SH-SY5Y (cell line): ENCODE results near the gene RECK.

Experiments used
- GATA2 ChIP-seq: IDR thresholded peaks from 2 replicates; pipeline ENCODE4 v1.6.1; 2011; ENCODE audit warnings: mild to moderate bottlenecking, low read depth, low read length
- GATA3 ChIP-seq: IDR thresholded peaks from 2 replicates; pipeline ENCODE4 v1.6.1; 2011; ENCODE audit warnings: low read depth, mild to moderate bottlenecking, low read length, moderate library complexity

RECK gene

DNA sequence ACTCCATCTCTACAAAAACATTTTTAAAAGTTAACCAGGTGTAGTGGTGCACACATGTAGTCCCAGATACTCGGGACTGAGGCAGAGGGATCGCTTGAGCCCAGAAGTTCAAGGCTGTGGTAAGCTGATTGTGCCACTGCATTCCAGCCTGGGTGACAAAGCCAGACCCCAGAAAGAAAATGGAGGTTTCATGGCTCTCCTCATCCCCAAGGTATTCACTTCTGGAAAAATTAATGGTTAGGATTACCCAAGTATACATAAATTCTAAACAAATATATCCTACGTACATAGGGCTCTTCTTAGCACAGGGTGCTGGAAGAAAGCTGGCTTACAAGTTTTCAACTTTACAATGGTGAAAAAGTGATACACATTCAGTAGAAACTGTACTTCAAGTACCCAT, 18.6 kb upstream of the RECK start:
- TF ChIP-seq GATA3 (no peak), GATA2 (no peak)

DNA sequence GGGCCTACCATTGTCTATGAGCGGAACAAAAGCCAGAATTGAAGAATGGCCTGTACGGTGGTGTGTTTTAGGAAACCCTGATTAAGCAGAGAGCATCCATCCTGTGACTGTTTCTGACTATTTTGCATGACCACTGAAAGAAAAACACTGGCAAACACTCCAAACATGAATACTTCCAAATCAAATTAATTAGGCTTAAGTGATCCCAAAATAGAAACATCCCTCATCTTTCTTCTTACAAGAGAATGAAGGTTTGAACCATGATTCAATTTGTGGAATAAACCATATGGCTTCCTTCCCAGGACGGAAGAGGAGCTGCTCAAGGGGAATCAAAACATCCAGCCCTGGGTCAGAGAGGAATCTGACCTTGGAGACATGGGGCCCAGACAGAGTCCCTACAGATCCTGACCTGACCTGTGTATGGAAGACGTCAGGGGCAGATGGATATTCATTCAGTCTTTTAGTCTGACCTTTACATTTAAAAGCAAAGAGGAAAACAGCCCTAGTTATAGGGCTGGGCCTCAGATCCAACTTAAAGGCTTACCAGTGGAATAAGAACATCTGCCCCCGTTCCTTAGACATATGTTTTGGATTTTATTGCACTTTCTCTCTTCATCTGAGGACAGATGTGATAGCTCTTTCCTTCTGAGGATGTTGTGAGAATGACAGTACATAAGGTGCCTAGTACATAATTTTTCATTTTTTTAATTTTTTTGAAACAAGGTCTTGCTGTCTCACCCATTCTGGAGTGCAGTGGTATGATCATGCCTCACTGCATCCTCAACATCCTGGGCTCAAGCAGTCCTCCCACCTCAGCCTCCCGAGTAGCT, 17.6 kb upstream of the RECK start:
- TF ChIP-seq GATA2: no peak
- TF ChIP-seq GATA3: no peak

DNA sequence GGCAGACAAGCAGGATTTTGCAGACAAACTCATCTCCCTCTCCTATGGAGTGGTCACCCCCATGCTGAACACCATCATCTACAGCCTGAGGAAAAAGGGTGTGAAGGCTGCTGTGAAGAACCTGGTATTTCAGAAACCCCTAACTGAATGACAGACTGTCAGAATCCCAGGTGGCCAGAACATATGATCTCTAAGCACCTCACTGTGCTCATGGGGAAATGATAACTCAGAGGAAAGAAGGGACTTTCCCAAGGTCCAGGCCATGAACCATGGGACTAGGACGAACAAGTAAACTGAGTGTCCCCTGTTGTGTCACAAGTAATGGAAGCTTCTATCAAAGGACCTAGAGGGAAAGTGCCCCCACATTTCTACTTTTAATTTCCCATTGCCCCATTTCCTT, 14.7 kb upstream of the RECK start:
- TF ChIP-seq GATA3: no peak
- no peak for TF ChIP-seq GATA2

DNA sequence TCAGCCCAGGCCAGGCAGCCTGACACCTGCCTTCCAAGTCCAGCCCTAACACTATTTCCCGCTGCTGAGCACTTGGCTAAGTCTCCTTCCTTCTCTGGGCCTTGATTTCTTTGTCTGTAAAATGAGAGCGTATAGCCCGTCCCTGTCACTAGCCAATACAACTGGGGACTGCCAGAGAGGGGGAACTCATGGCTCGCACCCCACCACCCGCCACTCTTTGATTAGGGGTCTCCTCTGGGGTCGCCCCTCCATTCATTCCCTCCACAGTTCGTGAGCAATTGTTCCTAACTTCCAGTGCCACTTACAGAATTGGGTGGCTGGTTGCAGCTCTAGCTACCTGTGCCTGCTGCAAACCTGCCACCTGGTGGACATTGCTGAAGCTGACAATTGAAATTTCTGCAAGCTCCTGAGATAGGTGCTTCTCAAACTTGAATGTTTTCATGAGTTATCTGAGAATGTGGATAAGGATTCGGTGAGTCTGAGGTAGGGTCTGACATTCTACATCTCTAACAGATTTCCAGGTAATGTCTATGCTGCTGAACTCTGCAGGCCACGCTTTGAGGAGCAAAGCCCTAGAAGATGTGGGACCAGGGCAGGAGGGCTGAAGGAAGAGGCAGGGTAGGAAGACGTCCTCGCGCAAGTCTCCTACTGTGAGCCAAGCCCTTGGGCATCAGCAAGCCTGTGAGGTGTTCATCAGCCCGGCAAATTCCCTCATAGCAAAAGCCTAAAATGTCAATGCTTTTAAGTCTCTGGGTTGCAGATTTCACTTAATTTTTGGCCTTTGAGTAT, 13.3 kb upstream of the RECK start:
- TF ChIP-seq GATA3 (no peak), GATA2 (no peak)

DNA sequence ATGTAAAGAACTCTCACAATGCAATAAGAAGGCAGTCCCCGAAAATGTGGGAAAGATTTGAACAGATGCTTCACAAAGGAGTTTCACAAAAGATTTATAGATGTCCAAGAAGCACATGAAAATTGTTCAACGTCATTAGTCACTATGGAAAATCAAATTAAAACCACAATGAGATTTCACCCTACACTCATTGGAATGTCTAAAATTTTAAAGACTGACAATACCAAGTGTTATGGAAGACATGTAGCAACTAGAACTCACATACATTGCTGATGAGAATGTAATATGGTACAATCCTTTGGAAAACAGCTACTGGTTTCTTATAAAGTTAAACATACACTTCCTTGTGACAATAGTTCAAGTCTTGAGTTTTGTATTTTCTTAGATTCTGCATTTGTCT, 11.0 kb upstream of the RECK start:
- TF ChIP-seq GATA3: no peak

DNA sequence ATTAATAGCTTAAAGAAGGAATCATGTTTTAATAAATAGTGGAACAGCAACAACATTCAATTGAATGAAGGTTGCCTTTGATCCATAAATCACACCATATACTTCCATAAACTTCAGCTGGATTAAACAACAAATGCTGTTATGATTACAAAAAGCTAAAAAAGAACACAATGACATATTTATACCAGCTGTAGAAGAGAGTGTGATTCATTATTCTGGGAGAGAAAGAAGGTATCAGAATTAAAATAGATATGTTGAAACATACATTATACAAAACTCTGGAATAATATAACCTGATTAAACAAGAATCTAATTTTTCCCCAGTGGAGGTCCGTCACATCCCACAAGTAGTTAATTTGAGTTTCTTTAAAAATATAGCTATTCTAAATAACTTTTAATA, 7.5 kb upstream of the RECK start:
- TF ChIP-seq GATA2 (no peak), GATA3 (no peak)

DNA sequence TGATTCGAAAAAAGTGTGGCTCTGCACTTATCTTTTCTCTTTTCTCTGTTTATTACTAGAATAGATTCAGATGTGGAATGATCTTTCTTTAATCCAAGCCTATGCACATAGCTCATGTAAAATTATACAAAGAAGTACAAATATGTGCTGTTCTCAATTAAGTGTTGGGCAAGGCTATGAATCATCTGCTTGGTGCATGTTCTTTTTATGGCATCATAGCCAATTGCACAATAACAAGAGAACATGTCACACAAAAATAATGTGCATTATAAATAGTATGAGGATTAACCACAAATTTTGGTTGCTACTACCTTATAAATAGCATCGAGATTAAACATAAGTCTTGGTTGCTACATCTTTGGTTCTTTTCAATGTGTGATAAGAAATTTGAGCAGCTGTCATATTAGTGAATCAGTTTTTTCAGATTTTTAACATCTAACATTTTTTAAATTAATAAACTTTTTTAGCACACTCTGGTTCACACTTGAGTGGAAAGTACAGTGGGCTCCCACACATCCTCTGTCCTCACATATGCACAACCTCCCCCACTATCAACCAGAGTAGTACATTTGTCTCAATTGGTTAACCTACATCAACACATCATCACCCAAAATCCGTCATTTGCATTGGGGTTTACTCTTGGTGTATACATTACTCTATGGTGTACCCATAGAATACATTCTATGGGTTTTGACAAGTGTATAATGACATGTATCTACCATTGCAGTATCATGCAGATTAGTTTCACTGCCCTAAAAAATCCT, 6.8 kb upstream of the RECK start:
- no peak for TF ChIP-seq GATA2

DNA sequence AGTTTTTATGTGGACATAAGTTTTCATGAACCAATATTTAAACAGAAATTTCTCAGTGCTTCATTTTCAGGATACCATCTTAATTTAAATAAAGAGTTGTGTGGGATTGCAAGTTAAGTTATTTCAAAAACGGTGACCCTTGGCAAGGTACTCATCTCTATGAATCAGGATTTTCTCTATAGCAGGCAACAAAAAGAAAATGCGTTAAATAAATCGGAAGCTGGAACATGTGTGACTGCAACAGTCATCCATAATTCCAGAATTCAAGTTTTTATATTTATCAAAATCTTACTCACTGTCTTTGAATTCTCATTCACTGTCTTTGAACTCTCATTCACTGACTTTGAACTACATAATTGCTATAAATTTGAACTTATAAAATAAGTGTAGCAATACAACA, 5.8 kb upstream of the RECK start:
- TF ChIP-seq GATA3: no peak
- no peak for TF ChIP-seq GATA2

DNA sequence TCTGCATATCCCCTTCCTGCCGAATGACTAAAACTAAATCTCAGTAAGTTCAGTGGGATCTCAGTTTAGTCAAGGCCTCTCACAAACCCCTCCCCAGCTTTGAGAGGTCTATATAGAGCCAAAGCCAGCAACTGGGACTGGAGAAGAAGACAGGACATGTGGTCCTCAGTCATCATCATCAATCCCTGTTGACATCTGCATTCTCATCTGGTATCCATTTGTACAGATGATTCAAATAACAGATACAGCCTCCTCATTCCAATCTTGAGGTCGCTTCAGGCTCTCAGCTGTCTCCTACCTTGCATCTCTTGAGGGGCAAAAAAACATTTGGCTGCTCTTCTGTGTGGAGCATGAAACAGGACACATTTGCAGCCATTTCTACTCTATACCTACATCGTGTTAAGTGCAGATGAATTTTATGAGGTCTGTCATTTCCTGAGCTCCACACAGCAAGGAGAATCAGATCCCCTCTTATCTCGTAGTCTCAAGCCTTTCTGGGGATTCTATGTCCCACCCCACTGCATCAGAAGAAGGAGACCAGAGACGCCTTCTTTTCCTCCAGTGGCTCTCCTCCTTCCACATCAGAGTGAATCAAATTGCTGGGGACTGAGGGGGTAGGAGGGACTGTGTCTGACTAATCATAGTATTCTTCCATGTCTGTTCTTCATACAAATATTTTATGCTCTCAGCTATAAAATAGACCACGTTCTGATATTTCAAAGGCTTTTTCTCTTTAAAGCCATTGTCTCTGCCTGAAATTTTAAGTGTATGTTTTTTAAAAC, 4.7 kb upstream of the RECK start:
- TF ChIP-seq GATA2 (no peak), GATA3 (no peak)

DNA sequence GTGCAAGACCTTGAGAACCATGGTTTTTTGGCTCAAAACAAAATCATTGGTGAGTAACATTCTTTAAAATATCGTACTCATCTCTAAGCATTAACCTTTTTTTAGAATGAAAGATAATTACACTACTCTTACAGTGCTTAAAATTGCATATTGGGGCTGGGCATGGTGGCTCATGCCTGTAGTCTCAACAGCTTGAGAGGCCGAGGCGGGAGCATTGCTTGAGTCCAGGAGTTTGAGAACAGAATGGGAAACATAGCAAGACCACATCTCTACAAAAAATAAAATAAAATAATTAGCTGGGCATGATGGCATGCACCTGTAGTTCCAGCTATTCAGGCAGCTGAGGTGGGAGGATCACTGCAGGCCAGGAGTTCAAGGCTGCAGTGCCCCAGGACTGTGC, 2.9 kb upstream of the RECK start:
- TF ChIP-seq GATA3: no peak
- TF ChIP-seq GATA2: no peak

DNA sequence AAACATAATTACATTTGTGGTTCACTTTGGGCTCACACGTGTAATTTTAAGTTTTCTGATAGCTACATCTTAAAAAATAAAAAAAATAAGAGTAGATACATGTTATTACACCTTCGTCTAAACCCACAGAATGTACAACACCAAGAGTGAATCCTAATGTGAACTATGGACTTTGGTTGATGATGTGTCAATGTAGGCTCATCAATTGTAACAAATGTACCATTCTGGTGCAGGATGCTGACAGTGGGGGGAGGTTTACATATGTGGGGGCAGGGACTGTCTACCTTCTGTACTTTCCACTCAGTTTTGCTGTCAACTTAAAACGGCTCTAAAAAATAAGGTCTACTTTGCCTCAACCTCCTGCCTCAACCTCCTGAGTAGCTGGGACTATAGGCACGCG, 2.5 kb upstream of the RECK start:
- no peak for TF ChIP-seq GATA2
- no peak for TF ChIP-seq GATA3

DNA sequence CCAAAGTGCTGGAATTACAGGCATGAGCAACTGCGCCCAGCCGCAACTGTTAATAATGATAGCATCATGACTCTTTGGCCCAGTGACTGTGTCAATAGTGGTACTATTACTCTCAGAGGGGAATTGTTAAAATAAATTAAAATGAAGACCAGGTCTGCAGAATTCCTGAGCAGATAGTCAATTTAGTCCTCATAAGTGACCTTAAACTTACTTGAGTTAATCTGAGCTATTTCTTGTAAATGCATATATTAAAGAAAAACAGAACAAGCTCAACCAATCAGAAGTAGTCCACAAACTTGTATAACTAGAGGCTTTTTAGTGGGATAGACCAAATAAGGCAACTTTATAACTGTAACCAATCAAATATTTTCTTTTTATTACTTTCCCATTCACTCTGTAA, 1.7 kb upstream of the RECK start:
- TF ChIP-seq GATA3: no peak
- TF ChIP-seq GATA2: no peak

DNA sequence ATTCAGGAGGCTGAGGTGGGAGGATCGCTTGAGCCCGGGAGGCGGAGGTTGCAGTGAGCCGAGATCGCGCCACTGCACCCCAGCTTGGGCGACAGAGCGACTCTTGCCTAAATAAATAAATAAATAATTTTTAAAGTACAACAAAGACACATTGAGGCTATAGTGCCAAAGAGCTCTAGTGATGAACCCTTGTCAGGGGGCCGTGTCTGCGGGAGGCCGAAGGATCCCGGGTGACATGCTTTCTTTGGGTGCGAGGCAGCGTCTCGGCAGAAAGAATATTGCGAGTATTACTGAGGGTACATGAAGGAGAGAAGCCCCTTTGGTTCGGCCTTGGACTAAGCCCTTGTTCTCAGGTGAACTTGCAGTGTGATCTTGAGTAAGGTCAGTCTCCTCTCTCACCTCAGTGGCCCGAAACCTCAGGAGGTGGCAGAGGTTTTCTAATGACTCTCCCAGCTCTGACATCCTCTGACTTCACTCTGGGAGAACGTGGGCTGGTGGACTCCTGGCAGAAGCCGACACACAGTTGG, 397 bp upstream of the RECK start:
- TF ChIP-seq GATA3: no peak
